GM21717 (cell line): ENCODE measurements around the gene CNDP1.
A peak's percentile ranks its signal among the peaks of the same experiment; 100 is the strongest.

Experiments
- ATAC-seq: cut with Tn5 transposase; IDR thresholded peaks from one replicate; pipeline ENCODE4 v1.9.1; 2021; ENCODE audit warnings: mild to moderate bottlenecking, moderate library complexity; ENCODE audit not compliant: unreplicated experiment

Gene CNDP1

DNA sequence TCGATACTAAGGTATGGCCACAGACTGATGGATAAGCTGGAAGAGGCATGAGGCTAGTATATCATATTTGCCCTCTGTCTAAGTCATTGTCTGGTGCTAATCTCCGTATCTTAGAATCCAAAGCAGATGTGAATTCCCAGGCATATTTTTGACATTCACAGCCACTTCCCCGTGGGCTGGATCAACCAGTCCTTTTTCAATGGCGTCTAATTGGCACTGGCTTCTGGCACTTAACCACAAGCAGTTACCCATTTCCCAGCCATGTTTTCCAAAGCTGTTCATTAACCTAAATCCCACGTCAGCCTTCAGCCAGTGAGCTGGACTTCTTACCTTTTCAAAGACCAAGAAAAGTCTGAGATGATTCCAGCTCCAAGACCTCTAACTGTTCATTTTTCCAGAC lies 42.7 kb downstream of the CNDP1 start:
- no peak for ATAC-seq

DNA sequence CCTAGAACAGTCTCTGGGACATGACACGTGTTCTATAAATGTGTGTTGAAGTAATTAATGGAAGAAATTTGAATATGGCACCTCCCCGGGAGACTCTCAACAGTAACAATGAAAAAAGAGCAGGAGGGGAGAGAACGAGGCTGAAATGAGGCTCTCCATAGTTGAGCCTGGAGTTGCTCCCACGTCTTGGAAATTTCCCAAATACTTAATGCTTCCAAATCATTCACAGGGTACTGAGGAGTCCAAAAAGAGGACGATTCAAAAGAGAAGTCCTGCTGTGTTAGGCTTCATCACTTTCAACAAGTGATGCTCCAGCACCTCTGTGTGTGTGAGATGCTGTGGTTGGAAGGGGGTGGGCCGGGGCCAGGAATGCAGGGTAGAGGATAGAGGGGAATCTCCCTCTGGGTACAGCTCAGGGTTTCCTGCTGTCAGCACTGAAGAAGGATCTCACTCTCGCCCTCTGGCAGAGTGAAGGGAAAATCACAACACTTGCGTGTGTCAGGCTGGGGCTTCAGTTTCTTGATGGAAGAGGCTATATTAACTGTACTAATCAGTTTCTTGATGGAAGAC lies 45.3 kb downstream of the CNDP1 start:
- no peak for ATAC-seq

DNA sequence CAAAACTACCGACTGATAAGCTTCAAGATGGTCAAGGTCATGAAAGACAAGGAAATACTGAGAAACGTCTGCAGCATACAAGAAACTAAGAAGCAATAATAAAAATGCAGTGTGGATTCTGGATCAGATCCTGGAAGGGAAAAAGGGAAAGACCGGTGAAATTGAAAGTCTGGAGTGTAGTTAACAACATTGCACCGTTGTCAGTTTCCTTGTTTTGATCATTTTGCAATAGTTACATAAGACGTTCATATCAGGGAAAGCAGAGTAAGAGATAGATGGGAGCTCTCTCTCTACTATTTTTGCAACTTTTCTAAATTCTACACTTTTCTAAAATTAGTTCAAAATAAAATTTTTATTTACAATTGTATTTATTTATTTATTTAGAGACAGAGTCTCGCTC lies 48.3 kb downstream of the CNDP1 start:
- ATAC-seq, result no peak

DNA sequence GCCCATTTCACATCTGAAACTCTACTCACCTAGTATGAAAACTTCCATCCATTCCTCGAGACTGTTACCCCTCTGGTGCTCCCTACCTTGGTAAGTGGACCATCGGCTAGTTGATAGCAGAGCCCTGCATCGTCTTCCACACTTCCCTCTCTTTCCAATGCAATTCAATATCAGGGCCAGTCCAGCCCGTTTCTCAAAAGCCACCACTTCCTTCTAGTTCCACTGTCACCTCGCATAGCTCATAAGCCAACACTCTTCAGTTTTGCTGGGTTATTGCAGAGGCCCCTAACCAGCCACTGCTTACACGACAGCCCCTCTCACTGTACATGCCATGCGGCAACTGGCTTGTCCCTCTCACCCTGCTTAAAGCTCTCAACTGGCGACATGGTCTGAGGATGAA lies 53.1 kb downstream of the CNDP1 start:
- no peak for ATAC-seq

DNA sequence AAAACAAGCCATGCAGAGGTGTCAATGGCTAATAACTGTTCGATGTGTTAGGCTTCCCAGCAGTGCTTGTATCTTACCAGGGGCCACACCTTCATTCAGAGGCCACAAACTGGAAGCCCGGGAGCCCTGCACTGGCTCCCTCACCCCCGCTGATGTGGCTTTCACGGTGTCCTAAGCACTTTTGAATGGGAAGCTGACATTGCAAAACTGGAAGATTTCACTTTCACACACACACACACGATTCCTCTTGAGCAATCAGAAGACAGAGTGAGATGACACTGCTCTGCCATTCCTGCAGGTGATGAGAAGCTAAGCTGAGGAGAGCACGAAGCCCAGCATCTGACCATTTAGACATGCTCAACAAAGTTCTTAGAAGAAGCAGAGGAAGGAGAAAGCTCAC lies 54.7 kb downstream of the CNDP1 start:
- ATAC-seq, result no peak

DNA sequence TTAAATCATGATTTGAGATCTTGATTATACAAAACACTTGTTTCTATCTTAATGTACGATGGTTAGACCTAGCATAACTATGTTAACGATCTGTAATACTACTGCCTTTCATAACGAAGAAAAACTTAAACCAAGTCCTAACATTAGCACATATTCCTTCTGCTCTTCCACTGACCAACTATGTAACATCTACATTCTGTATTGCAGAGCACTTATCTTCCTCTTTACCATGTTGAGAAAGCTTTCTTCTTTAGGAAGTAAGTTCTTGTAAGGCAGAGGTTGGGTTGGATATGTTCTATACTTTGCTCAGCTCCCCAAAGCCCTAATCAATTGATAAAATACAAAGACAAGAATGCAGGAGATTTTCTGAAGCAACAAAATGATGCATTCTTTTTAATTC lies 55.5 kb downstream of the CNDP1 start:
- no peak for ATAC-seq

DNA sequence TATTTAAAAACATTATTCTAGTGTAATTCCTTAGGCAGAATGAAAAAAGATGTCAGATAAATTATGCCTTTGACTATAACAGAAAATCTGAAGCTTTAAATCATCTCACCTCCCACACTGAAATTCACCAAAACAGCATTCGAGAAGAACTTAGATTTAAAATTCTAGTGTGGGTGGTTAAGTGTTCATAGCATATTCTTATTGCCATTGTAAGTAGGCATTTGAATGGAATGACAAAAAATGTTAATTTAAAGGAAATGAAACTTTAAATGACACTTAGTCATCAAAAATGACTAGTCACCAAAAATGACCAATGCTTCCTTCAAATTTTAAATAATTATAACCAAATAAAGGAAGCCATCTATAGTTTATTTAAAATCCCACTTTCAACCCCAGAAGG lies 56.4 kb downstream of the CNDP1 start:
- no peak for ATAC-seq

DNA sequence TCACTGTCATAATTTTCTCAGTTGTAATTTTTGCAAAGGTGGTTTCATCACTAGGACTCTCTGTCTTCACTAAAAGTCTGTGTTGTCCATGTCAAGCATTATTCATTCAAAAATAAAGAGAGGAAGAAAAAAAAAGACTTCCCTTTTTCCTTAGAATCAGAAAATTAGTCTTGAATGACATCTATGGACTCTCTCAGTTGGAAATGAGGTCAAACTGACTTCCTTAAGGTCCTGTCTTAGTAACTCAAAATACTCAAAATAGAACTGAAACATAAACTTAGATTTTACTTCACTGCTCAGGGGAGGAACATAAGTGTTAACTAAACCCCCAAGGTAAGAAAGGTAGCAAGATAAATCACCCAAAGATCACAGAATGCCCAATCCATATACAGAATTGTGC lies 61.1 kb downstream of the CNDP1 start:
- no peak for ATAC-seq

DNA sequence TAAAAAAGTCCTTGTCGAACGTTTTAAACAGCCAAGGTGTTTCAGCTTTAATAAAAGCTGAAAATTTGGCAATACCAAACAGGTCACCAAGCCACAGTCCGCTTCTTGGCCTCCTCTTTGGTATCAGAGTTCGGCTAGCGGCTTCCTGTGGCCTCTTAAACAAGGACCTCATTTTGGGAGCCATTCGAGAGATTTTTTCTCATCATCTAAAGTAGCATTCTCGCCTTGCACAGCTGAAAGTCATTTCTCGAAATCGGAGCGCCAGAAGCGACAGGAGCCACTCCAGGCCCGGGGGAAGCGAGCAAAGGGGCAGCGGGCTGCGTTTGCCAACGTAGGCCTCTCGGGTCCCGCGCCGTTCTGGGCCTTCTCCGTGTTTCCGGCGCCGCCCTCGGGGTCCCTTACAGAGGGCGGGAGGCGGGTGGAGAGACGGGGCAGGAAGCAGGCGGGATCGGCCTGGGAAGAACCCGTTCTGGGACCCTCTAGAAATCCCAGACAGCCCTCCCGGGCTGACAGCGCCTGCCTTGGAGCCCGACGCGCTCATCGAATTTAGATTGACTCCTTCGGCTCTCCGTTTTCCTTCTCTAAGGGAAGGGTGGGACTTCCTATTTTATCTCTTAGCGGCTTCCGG lies 62.8 kb downstream of the CNDP1 start:
- ATAC-seq, result peak; percentile 41

DNA sequence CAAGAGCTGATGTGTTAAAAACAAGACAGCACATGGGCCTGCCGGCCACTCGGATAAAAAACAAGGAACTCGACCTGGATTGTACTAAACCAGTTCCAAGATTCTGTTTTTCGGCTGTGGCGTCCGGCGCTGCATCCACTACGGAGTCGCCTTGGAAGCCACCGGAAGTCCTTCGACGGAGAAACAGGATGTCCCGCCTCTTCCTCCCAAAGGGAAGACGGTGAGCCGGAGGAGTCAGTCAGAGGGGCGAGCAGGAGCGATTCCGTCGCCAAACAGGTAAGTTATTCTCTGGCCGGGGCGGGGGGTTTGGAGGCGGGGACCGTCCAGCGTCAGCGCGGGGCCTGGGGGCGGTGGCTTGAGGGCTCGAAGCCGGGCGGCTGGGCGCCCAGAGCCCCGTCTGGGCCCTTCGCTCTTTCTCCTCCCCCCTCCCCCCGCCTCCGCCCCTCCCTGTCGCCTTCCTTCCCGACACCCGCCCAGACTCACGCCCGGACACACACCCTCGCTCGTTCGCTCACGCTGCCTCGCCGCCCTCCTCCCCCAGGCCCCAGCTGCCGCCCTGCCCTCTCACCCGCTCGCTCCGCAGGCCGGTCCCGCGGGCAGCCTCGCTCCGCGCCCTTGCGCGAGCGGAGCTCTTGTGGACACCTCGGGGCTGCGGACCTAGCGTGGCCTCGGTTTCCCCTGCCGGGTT lies 63.5 kb downstream of the CNDP1 start, which contains the start of gene ZNF407:
TSS of gene ZNF407 (plus strand) at position 209 of the 688 bp plus-strand sequence. CDS start 33,150 bp downstream, outside the sequence.
- peak; percentile 83 for ATAC-seq

DNA sequence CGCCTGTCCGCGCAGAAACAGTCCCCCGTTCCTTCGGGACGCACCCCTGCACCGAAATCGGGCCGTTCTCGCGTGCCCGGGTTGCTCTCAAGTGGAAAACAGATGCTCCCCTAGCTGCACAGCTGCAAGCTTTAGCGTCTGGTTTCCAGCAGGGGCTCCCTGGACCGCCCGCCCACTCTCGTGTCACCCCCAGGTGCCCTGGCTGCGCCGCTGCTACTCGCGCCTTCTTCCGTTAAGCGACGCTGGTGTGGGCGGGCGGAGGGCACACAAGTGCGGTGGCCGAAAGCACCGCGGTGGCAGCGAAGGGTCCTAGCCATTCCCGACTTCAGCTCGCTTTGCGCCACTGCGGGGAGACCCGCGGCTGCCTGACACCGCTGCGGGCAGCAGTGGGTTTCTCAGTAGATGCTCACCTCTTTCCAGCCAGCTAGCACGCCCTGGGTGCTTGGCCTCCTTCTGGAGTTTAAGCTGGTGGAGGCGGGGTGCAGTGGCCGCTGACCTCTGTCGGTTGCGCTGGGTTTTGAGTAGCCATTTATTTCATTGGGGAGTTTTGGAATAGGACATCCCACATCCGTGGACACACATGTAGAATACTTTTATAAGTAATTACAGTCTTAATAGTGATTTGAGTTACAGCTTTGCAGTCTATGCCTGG lies 64.2 kb downstream of the CNDP1 start:
- ATAC-seq, result peak; percentile 58

DNA sequence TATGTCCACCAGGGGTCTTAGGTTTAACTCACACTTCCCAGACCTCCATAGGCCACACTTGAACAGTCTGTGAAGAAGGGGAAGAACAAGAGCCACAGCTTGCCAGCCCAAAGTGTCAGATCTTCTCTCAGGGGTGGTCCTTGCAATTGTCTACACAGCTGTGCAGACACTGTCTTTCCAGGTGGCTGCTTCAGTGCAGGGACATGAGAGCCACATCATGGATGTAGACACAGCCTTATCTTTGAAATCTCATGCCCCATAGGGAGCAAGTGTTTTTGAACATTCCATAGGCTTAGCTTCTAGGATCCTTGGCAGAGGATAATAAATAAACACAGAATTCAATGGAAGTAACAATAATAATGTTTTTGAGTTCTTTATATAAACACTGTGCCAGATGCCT lies 70.1 kb downstream of the CNDP1 start:
- ATAC-seq, result no peak

DNA sequence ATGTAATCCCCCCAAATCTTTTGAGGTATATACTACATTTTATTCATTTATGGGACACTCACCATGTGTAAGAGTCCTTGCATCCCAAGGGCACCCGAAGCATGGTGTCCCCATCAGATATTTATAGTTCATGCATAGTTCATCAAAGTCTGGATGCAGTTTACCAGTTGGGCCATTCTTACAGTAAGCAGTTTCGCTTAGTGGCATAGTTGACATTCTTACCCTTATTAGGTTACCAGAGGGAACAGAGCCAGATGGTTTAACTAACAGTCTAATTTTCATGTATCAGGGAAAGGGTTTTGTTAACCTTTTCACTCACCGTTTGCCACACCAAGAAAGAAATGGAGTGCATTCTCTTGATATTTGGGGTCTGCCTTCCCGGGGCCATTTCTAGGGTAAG lies 70.5 kb downstream of the CNDP1 start:
- ATAC-seq, result no peak

DNA sequence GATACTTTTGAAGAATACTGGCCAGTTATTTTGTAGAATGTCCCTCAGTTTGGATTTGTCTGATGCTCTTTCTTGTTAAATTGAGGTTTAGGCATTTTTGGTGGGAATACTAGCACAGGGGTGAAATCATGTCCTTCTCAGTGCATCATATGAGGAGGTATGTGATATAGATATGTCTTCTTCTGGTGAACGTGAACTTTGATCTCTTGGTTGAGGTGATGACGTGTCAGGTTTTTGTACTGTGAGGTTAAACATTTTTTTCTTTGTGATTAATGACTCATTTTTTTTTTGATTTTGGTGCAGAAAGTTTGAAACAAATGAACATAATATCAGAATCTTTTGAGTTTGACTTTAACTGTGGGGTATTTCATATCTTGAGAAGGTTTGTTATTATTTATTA lies 74.4 kb downstream of the CNDP1 start:
- no peak for ATAC-seq

DNA sequence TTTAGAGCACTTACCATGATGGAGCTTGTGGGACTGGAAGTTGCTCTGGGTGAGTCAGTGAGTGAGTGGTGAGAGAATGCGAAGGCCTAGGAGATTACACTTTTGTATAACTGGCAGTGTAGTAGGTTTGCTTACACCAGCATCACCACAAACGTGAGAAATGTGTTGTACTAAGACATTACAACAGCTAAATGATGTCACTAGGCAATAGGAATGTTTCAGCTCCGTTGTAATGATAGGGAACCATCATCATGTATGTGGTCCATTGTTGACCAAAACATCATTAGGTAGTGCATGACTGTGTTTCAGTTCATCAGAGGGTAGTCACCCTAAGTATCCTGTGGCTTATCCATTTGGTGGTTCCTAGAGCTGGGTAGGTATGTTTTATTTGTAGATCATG lies 75.2 kb downstream of the CNDP1 start:
- ATAC-seq, result no peak

DNA sequence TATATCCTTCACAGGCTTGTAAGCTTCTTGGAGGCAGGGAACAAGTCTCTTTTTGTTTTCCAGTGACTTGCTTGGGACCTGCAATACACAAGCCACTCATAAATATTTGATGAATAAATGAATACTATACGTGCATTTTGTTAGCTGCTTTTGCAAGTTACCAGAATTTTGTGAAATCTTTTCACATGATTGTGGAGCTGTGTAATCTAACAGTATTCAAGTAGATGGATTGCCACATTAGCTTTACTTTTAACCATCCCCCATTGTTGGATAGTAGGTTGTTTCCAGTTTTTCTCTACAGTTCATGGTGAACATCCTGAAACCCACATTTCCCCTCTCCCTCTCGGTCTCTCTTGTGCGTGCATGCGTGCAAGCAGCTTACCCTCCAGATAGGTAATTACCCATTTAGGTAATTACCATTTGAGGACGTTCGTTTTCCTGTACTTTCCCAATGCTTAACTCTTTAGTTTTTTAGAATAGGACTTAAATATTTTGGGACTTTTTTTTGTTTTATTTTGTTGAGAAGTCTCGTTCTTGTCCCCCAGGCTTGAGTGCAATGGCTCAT lies 75.8 kb downstream of the CNDP1 start:
- ATAC-seq, result no peak

DNA sequence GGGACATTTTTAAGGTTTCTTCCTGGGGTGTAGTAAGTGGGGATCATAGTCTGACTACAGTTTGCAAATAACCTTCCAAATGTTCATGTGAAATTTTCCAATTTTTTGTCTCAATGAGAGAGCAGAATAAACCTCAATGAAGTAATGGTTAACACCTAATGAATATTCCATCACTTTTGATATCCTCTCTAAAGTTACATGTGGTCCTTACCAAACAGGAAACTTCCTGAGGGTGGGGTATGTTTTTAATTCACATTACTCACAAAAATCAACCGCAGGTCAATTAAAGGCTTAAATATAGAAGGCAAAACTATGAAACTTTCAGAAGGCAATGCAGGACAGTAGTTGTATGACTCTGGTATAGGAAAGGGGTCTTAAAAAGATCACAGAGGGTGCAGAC lies 76.6 kb downstream of the CNDP1 start:
- no peak for ATAC-seq

DNA sequence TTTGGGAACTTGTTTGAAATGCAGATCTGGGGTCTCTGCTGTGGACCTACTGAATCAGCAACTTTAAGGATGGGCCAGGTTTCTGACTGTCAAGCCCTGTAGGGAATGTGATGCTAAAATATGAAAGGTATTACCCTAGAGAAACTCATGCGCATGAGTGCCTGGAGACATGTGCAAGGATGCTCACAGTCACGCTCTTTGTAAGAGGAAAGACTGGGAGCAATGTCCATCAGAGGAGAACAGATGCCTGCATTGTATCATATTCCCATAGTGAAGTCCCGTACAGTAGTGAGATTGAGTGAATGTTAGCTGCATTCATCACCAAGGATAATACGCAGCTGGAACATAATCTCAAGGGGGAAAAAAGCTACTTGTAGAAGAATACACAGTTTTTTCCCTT lies 77.5 kb downstream of the CNDP1 start:
- no peak for ATAC-seq

DNA sequence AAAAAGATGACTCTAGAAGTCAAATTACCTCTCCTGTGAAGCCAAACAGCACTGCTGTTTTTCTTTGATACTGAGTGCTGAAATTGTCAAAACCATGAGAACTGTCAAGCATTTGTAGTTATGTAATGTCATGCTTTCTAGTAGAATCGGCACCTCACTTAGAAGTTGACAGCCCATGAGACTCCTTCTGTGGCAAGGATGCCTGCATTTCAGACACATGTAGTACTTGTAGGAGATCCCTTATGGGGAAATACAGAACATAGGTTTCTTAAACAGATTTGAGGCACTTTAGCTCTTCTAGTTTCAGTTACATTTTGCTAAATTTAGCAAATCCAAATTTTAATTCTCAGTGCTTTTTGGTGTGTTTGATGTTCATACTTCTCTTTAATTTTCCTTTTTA lies 79.1 kb downstream of the CNDP1 start:
- ATAC-seq, result no peak

DNA sequence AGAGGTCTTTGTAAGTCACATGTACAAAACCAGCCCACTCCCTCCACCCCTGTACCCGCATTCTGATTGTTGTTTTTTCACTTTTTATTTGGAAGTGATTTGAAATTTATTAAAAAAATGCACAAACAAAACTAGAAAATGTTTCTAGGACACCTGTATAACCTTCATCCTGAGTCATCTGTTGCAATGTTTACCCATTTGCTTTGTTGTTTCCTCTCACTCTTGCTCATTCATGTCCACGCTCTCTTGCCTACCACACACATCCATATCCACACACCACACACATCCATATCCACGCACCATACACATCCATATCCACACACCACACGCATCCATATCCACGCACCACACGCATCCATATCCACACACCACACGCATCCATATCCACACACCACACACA lies 82.2 kb downstream of the CNDP1 start:
- no peak for ATAC-seq

DNA sequence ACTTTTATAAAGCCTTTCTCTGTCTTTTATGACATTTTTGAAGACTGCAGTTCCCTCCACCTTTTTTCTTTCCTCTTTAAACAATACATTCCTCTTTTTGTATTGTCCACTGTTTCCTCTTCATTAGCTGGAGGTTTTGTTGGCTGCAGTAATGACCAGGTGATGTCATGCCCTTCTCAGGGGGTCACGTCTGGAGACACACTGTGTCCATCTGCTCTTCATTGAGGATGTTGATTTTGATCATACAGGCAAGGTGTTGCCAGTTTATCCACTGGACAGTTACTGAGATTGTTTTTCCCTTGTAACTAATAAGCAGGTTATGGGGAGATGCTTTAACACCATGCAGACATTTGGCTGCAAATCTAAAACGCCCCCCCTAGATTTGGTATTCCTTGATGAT lies 83.2 kb downstream of the CNDP1 start:
- ATAC-seq, result no peak

DNA sequence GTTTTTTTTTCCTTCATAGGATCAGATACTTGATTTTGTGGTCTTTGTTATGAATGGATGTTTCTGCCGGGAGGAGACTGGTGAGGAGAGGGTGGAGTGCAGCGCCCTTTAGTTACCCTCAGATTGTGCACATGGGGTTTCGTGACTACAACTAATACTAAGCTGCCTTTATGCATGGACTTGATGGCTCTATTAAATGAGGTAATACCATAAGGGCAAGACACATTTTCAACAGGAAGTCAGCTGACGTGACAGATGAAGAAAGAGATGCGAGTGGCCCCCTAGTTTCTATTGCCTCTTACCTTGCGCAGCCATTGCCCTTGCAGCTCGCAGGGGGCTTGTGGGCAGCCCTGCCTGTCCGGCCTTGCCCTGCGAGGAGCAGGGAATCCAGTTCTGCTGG lies 87.8 kb downstream of the CNDP1 start:
- ATAC-seq, result no peak
